Activated gamma-delta T cell (primary cell): ENCODE results near the gene F2RL1.
A peak's percentile ranks its signal among the peaks of the same experiment; 100 is the strongest.
"Not testable (repeated sequence)": the region's sequence is repeated elsewhere in the genome, so short reads cannot be mapped to it uniquely, and the experiment has no call there.

Experiments
- DNase-seq: peaks from one replicate; lab custom pipeline; 2025; lab: John Stamatoyannopoulos, UW
- total RNA-seq, 2 donors: gene quantifications; one replicate each; lab custom pipeline; 2026; lab: John Stamatoyannopoulos, UW

F2RL1 gene, protein sequence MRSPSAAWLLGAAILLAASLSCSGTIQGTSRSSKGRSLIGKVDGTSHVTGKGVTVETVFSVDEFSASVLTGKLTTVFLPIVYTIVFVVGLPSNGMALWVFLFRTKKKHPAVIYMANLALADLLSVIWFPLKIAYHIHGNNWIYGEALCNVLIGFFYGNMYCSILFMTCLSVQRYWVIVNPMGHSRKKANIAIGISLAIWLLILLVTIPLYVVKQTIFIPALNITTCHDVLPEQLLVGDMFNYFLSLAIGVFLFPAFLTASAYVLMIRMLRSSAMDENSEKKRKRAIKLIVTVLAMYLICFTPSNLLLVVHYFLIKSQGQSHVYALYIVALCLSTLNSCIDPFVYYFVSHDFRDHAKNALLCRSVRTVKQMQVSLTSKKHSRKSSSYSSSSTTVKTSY
- total RNA-seq, result 6.5 to 7.2 reads per million in 2 donors

DNA sequence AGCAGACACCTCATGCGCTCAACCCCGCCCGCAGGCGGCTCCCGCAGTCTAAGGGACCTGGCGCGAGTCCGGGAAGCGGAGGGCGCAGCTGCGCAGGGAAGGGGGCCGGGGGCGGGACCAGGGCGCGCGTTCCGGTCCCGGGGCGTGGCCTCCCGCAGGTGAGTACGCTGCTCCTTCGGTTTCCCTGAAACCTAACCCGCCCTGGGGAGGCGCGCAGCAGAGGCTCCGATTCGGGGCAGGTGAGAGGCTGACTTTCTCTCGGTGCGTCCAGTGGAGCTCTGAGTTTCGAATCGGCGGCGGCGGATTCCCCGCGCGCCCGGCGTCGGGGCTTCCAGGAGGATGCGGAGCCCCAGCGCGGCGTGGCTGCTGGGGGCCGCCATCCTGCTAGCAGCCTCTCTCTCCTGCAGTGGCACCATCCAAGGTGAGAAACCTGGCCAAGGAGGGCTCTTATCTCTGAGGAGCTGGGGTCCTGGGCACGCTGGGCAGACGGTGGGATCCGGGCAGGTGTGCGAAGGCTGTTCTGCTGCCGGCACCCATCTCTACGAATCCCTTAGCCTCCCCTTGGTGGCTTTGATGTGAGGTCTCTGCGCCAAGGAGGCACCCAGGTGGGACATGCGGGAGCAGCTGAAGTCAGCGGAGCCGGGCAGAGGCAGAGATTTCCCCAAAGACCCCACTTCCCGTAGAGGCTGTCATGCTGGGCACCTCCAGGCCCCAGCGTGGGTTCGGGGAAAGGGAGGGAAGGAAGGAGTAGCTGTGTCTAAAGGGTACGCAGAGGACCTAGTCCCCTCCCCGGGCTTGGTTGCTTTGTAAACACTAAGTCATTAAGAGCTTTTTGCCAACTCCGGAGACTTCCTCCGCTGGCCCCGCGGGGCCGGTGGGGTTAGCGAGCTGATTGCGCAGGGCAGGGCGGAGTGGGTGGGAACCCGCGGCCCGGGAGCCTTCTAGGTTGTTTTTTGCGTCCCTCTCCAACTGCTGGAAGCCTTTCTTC is at the start of gene F2RL1:
F2RL1 (plus strand) TSS at position 187 of the 988 bp plus-strand sequence; CDS start at position 340, 153 bp downstream.
- peak; percentile 31 for DNase-seq

DNA sequence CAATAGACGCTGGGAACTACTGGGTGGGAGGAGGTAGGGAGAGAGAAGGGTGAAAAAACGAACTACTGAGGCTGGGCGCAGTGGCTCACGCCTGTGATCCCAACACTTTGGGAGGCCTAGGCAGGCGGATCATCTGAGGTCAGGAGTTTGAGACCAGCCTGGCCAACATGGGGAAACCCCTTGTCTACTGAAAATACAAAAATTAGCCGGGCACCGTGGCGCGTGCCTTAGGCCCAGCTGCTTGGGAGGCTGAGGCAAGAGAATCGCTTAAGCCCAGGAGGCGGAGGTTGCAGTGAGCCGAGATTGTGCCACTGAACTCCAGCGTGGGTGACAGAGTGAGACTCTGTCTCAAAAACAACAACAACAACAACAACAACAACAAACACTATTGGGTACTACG is 47.8 kb upstream of the F2RL1 start:
- DNase-seq, result not testable (repeated sequence)

DNA sequence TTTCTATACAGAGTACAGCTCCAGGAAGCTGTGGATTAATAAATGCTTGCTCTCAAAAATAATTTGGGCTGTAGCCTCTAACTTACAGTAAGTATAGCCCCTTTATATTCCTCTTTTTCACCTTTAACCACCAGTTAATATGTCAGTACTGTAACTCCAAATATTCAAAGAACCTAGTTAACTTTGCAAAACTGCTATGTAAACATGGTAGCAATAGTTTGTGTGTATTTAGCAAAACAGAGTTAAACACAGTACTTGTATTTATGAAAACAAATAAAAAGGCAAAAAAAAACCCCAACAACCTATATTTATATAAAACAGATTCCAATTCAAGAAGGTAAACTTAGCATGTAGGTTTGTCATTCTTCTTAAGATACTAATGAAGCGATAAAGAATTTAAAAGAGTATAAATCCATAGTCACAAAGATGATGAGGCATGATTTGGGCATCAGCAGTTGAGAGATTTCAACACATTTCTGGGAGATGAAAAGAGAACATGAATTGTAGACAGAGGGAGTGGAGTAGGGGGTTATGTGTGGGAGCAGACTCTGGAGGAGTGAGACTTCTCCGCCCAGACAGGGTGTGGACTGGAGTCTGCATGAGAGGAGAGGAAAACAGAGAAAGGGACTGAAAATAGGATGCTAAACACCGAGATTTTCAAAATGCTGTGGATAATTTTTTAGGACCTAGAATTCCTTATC is 47.0 kb upstream of the F2RL1 start:
- DNase-seq, result no peak

DNA sequence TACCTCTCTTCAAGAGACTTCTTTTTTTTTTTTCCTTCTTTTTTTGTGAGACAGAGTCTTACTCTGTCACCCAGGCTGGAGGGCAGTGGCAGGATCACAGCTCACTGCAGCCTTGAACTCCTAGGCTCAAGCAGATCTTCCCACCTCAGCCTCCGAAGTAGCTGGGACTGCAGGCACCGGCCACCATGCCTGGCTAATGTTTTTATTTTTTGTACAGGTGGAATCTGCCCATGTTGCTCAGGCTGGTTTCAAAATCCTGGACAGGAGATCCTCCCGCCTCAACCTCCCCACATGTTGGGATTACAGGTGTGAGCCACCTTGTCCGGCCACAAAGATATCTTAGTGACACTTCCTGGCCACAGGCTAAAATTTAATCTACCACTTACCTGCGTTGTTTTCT is 42.9 kb upstream of the F2RL1 start:
- no peak for DNase-seq

DNA sequence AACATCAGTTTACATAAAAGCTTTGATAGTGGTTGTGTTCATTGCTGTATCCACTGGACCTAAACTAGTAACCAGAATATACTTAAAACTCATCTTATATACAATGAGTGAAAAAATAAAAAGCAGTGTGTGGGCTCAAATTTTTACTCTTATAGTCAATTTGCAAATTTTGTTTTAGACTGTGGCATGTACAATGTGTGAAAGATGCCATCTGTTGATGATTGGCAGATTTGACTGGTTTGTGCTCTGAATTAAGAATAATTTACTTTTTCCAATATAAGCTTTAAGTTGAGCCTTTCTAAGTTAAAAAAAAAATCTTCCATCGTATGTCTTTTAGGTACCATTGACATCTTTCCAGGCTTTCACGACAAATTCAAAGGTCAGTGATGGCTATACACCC is 42.4 kb upstream of the F2RL1 start:
- no peak for DNase-seq

DNA sequence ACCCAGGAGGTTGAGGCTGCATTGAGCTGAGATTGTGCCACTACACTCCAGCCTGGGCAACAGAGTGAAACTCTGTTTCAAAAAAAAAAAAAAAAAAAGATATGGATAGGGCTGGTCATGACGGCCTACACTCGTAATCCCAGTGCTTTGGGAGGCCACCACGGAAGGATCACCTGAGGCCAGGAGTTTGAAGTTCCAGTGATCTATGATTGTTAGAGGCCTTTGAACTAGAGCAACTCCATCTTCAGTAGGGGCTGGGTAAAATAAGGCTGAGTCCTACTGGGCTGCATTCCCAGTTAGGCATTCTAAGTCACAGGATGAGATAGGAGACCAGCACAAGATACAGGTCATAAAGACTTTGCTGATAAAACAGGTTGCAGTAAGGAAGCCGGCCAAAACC is 38.2 kb upstream of the F2RL1 start:
- not testable (repeated sequence) for DNase-seq

DNA sequence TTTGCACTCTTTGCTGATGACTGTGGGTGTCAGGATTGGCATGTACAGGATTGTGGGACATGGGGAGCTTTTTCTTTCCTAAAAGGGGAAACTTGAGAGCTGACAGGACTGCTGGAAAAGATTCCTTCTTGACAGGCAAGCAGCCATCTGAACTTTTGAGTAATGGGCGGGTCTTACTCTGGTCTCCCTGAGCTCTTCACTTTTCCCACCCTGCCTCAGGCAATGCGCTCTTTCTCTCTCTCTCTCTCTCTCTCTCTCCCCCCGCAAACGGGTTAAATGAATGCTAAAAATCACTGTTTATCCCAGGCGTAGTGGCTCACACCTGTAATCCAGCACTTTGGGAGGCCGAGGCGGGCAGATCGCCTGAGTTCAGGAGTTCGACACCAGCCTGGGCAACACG is 37.1 kb upstream of the F2RL1 start:
- no peak for DNase-seq

DNA sequence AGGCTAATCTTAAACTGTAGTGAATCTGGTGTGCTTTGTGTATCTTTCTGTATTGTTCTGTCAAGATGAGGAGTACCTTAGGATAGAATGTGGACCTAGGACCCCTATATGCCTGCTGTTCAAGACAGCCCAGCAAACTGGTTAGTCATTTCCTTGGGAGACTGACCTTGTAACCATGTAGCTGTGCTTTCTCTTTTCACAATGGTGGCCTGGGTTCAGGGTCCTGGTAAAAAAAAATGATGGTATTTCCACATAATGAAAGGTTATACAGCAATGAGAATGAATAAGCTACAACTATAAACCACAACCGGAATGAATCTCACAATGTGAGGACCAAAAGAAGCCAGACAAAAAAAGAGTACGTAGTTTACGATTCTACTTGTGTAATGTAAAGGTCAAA is 36.4 kb upstream of the F2RL1 start:
- DNase-seq, result no peak

DNA sequence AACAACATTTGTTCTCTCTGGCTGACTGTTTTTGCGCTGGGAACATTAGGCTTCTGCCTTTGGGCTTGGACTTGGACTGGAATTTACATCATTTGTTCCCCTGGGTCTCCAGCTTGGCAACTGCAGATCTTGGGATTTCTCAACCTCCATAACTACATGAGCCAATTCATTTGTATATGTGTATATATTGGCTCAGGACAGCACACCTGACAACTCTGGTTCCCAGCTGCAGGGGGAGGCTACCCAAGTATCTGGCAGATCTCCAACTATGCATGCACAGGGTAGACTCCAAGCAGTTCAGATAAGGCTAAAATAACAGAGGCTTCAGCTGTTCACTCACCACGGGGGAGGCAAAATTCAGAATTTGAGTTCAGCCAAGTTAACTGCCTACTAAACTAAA is 31.6 kb upstream of the F2RL1 start:
- no peak for DNase-seq

DNA sequence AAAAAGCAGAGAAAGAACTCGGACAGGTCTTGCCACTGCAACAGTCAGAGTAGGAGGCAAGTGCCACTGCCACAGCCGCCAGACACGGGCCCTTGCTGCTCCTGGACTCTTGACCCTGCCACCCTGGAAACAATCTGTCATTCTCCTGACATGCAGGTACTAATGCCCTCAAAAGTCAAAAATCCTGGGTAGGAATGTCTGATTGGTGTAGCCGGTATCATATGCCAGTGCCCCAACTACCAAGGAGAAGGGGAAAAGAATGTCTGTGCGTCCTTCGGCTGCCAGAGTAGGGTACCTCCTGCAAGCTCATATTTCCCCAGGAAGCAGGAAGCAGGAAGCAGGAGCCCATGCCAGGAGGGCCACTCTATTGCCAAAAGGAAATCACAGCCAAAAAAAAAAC is 30.5 kb upstream of the F2RL1 start:
- DNase-seq, result no peak

DNA sequence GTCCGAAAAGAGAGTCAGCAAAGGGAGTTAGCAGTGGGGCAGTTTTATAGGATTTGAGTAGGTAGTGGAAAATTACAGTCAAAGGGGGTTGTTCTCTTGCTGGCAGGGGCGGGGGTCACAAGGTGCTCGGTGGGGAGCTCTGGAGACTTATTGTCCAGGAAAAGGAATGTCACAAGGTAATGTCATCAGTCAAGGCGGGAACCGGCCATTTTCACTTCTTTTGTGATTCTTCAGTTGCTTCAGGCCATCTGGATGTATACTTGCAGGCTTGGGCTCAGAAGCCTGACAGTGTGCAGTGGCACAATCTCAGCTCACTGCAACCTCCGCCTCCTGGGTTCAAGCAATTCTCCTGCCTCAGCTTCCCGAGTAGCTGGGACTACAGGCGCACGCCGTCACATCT is 29.6 kb upstream of the F2RL1 start:
- not testable (repeated sequence) for DNase-seq

DNA sequence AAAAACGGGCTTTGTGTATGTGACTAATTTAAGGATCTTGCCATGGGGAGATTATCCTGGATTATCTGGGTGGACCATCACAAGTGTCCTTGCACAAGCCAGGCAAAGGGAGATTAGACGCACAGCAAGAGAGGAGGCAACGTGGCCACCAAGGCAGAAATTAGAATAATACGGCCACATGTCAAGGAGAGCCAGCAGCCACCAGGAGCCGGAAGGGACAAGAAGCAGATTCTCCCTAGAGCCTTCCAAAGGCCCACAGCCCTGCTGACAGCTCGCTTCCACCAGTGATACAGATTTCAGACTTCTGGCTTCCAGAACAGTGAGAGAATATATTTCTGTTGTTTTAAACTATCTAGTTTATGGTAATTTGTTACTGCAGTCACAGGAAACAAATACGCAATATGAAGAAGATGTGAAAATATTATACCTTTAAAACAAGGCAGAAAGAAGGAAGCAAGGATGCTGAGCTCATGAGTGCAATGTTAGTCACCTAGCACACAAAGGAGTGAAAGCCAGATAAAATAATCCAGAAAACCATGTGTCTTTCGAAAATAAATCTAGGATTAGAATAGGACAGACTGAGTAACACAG is 28.7 kb upstream of the F2RL1 start:
- no peak for DNase-seq

DNA sequence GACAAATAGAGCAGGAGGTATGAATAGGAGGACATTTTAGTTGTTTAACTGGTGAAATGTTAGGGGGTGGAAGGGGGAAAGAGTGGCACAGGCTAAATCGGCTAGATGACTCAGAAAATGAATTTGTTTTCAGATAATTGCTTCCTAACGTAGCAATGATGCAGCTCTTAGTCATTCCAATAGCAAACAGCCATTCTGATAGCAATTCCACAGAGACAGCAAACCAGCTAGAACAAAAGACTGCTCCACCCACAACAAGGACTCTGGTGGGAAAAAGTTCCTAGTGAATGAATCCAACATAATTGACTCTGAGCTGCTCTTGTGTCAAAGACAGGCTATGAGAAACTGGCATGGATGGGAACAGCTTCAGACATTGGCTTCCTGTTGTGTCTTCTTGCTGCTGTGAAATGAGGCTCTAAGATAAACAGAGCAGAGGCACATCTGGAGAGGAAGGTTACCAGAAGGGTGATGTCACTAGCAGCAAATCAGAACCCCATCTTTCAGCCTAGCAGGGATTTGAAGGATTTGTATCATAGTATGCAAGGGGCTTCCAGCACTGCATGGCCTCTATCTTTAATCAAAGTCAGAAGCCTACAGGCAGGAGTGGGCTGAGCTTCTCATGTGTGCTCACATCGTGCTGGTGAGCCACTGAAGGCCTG is 28.1 kb upstream of the F2RL1 start:
- DNase-seq, result no peak

DNA sequence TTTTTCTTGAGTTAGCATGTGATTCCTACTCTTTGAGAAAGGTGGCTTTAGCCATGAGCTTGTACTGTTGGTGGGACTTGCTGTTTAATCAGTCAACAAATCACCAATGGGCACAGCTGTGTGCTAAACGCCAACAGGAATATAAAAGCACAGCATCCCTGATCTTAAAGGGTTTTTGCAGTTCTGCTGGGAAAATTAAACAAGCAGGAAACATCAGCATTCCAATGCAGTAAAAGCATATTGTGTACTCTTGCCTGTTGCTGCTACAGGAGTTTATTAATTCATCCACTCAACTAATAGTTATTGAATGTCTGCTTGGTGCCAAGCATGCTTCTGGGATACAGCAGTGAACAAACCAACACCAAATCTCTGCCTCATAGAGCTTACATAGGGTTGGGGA is 27.4 kb upstream of the F2RL1 start:
- no peak for DNase-seq

DNA sequence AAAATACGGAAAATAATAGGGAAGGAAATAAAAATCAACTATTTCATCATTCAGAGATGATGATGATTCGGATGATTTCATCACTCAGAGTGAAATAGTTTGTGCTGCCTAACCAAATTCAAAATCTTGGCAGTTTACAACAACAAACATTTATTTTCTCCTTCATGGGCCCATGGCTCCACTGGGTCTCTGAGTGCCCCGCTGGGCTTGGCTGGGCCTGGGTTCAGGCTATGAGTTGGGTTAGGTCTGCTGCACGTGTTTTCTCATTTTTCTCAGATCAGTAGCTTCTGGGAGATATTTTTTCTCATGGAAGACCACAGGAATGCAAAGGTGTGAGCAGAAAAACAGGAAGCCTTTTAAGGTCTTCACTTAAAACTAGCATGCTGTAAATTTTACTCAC is 24.0 kb upstream of the F2RL1 start:
- no peak for DNase-seq

DNA sequence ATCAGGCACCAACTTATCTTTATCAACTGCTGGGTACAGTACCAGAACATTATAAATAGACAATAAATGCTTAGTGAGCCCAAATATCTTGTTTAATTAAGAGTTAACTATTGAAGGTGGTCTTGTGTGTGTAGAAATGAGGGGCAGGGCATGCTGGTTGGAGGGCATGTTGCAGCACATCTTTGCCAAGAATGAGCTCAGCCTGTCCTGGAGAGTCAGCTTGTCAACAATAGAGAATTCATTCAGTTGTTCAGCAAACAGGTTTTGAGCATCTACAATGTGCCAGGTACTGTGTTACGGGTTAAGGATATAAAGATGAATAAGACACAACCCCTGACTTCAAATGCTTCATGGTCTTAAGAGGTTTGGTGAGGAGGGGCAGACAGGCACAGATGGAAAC is 19.2 kb upstream of the F2RL1 start:
- DNase-seq, result no peak

DNA sequence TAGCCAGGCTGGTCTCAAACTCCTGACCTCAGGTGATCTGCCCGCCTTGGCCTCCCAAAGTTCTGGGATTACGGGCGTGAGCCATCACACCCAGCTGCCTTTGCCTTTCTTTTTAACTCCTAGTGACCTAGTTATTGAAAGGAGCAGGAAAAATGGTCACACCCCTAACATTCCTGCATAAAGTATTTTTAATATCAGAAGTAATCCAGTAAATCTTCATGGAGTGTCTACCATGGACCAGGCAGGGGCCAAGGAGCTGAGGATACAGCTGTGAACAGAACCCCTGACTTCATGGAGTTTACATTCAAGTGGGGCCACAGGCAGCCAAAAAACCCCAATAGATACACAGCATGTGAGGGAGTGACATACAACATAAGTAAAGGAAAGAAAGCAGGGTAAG is 18.3 kb upstream of the F2RL1 start:
- DNase-seq, result no peak

DNA sequence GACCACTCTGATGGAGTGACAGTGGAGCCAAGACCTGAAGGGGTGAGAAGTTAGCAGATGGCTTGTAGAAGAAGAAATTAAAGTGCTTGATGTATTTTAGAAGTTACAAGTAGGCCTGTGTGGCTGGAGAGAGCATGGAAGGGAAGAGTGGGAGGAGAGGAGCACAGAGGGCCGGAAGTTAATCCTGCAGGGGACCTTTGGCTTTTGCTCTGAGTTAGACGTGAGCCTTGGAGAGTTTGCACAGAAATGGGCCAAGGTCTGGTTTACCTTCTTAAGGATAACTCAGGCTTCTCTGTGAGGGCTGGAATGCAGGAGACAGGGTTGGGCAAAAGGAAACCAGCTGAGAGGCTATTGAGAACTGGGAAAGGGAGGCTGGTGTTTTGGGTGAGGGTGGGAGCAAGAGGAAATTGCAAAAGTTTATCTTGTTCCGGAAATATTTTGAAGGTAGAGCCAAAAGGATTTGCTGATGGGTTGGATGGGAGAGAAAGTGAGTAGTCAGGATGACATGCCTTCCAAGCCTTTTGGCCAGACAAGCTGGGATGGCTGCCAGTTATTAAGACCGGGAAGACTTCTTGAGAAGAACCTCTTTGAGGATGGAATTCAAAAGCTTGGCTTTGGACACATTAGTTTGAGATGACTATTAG is 17.5 kb upstream of the F2RL1 start:
- DNase-seq, result no peak

DNA sequence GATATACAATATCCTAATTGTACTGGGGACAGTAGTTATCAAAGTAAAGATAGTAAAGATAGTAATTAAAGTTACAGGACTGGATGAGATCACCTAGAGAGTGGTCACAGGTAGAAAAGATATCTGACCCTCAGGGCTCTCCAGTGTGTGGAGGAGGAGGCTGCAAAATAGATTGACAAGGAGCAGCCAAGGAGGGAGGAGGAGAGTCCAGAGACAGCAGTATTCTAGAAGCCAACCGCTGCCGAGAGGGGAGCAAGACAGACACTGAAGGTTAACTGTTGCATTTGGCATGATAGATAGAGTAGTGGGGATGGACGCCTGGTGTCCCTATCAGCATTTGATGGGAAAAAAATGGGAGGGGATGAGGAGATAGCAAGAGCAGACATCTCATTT is 17.0 kb upstream of the F2RL1 start:
- DNase-seq, result no peak

DNA sequence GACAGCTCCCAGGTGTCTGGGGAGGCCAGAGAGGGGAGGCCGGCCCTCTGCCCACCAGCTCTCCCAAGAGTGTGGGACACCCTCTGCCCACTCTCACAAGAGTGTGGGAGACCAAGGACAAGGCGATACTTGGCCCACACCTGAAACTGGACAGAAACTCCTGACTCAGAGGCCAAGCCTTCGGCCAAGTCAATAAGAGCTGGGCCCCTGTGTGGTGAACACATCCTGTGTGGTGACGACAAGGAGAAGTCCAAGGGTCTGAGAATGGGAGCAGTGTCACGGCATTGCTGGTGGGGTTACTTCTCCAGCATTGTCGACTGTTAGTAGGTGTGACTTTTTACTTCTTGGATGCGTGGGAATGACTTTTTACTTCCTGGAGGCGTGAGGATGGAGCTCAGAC is 14.6 kb upstream of the F2RL1 start:
- DNase-seq, result no peak
